ENCODE results near the gene NBR1. TPM values are rescaled to one million over a fixed set of nuclear protein-coding genes. Genes with fewer than 3 reads are reported as not detected.

NBR1 gene
- total and polyA plus RNA-seq, 2 of the 8 experiments (the other 6 are each of a cell fraction or from before 2014, with no cell fraction given), result 13.5 to 36.0 TPM

DNA sequence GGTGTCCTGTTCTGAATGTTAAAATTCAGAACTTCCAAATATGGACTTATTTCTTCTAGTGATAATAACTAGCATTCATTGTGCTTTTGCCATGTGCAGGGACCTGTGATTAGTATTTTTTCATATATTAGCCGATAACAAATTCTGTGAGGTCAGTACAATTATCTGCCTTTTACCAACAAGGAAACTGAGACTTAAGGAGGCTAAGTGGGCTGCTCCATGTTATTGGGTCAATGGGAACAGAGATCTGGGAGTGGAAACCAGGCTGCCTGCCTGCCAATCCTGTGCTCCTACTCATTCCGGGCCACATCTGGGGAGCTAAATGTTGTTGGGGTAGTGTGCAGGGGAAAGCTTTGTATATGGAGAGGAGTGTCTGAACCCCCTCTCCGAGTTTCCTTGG, 44.3 kb downstream of the NBR1 start (continued):
- TF ChIP-seq HDAC2 (IDR thresholded peaks at IDR 0.05; ENCODE audit: borderline replicate concordance in 1 of 2, low read depth in 2 of 2, low read length in 2 of 2) (no peak), POU5F1 (IDR thresholded peaks at IDR 0.05; ENCODE audit: low read depth, low read length) (no peak), CBX8 (IDR thresholded peaks at IDR 0.05; ENCODE audit: borderline replicate concordance, low read depth, low read length) (no peak), GTF2F1 (IDR thresholded peaks at IDR 0.05; ENCODE audit: borderline replicate concordance, low read depth, low read length) (no peak), SIX5 (IDR thresholded peaks at IDR 0.05; ENCODE audit: low read depth, low read length) (no peak), KDM4A (IDR thresholded peaks at IDR 0.05; ENCODE audit: low read depth, low read length, severe bottlenecking) (no peak), RNF2 (IDR thresholded peaks at IDR 0.05; ENCODE audit: borderline replicate concordance, low read depth, low read length, missing control alignments, poor library complexity, severe bottlenecking) (no peak), KDM5A (IDR thresholded peaks at IDR 0.05; ENCODE audit: low read length) (no peak)
- TF ChIP-seq, protein P1, sequence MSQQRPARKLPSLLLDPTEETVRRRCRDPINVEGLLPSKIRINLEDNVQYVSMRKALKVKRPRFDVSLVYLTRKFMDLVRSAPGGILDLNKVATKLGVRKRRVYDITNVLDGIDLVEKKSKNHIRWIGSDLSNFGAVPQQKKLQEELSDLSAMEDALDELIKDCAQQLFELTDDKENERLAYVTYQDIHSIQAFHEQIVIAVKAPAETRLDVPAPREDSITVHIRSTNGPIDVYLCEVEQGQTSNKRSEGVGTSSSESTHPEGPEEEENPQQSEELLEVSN (IDR thresholded peaks at IDR 0.05), result no peak
